ENCODE data around the gene LBP.
"Not testable (repeated sequence)": the region's sequence is repeated elsewhere in the genome, so short reads cannot be mapped to it uniquely, and the experiment has no call there.

Gene LBP

DNA sequence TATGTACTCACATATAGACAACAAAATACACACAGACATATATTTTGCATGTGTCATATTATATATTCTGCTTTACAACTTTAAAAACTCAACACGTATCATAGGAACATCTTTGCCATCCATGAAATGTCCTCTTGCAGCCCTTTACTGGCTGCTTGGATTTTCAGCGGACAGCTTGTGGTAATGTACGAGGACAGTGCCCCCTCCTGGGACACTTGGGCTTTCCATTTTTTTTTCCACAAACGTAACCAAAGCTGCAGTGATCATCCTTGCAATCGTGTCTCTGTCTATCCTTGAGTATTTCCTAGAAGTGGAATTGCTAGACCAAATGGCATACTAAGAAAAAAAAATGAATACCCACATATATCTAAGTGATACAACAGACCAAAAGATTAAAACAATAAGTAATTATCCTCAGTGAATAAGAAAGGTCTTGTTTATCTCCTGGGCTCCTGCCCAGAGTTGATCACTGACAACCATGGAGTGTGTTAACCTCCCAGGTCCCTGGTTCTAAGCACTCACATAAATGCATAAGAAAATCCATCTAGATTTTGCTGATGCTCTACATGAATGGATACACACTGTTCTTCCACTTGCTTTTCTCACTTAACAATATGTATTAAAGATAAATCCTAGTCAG is 24.2 kb upstream of the LBP start:
- DNase-seq = no peak

DNA sequence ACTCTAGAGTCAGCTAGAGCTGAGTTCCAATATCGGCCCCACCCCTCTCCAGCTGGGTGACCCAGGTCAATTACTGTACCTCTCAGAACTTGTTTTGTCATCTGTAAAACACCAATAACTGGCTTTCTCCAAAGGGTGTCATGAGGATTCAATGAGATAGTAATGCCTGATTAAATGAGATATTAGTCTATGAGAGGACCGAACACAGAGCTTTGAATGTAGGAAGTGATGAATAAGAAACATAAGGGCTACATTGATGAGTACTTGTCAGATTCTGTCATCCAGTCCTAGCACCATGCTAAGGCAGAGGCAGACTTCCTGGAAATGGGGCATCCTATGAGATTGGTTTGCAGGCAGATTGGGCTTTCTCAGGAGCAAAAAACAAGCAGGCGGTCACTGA is 22.1 kb upstream of the LBP start:
- no peak for DNase-seq

DNA sequence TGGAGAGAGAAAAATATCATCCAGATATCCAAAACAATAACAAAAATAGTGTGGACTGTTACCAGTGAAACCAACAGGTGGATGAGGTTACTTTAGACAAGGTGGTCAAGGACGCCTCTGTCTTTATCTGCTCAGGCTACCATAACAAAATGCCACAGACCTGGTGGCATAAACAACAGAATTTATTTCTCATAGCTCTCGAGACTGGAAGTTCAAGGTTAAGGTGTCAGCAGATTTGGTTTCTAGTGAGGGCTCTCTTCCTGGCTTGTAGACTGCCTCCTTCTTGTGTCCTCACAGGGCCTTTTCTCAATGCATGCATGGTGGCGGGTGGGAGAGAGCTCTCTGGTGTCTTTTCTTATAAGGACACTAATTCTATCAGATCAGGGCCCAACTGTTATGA is 21.1 kb upstream of the LBP start:
- no peak for DNase-seq

DNA sequence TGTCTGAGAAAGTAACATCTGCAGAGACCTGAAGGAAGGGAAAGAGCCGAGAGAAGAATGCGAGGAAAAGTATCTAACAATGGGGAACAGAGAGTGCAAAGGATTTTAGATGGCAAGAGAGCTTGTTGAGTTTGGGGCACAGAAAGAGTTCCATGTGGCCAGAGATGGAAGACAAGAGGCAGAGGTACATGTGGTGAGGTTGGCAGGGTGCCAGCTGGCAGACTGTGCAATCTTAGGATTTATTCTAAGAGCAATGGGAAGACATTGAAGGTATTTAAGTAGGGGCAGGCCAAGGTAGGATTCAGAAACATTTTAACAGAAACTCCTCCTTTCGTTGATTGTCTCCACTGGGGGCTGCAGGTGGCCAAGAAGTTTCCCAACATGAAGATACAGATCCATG is 20.4 kb upstream of the LBP start:
- DNase-seq = no peak

DNA sequence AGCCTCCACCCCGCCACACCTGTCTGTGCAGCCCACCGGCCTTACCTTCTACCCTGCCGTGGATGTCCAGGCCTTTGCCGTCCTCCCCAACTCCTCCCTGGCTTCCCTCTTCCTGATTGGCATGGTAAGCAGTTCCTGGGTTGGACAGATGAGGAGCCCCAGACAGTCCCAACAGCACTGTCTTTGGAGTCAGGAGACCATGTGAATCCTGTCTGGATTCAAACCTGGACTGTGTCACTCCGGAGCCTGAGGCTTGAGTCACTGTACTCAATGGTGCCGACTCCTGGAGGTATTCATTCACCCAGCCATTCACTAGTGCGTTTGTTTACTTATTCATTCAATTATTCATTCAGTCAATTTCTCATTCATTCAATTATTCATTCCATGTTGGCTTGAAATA is 20.0 kb upstream of the LBP start:
- no peak for DNase-seq

DNA sequence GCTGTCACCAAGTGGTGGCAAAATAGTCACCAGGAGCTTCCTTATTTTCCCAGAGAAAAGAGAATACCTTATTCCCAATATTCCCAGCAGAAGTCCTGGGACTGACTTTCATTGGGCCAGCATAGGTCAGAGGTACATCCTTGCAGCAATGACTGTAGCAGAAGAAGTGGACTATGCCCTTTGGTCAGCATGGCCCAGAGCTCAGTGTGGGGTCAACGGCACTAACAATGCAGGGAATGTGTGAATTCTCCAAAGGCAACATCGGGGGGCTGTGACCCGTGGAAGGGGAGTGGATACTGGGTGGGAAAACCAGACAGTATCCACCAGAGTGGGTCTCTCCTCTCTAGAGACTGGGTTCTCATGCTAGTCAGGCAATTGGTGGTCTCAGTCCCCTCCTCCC is 15.6 kb upstream of the LBP start:
- no peak for DNase-seq

DNA sequence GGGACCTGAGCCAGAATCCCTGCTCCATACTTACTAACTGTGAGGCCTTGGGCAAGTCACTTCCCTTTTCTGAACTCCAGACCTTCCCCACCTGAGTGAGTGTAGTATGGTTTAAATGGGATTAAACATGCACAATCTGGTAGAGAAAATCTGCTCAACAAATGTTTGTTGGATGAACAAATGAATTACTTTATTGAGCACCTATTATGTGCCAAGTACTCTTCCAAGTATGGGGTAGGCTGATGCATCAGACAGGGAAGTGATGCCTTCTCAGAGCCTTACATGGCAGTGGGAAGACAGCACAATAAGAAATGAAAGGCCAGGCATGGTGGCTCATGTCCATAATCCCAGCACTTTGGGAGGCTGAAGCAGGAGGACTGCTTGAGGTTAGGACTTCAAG is 15.0 kb upstream of the LBP start:
- no peak for DNase-seq

DNA sequence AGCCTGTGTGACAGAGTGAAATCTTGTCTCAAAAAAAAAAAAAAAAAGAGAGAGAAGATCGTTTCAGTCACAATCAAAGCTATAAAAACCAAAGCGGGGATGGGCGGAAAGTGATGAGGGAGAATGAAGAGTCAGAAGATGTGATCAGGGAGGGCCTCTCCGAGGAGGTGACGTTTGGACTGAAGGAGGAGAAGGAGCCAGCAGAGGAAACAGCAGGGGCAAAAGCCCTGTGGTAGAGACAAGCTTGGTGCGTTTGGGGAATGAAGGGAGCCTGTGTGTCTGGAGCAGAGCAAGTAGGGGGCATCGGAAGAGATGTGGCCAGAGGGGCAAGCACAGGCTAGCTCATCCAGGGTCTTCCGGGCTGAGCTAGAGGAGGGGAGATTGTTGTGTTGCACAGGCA is 14.5 kb upstream of the LBP start:
- DNase-seq = no peak

DNA sequence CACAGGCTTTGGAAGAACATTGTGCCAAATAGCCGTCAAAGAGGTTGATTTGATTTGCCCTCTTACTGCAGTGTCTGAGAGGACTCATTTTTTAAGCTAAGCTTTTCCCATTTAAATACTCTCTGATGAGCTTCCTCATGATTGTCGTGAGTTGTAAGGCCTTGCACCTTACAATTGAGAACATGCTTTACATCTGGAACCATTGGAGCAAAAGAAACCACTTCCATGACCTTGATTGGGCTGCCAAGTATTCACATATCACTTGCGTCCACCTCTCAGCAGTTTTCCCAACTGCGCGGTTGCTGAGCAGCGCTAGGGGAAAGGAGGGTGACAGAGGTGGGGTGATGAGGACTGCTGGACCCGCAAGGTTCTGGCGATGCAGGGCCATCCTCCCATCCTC is 12.3 kb upstream of the LBP start:
- no peak for DNase-seq

DNA sequence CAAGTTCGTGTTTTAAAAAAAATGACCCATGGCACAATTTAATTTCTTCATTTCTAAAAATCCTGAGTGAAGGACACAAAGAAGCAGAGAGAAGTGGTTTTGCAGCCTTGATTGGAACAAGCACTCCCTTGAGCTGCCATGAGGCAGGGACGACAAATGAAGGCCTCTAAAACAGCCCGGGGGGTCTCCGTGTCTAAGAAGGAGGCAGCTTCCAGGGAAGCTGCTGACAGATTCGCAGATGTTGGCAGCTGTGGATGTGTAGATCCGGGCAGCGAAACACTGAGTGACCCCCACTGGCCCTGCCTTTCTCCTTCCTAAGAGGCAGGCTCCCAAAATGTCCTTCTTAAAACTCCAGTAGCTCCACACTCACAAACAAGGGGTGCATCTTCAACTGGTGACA is 9.6 kb upstream of the LBP start:
- DNase-seq = no peak

DNA sequence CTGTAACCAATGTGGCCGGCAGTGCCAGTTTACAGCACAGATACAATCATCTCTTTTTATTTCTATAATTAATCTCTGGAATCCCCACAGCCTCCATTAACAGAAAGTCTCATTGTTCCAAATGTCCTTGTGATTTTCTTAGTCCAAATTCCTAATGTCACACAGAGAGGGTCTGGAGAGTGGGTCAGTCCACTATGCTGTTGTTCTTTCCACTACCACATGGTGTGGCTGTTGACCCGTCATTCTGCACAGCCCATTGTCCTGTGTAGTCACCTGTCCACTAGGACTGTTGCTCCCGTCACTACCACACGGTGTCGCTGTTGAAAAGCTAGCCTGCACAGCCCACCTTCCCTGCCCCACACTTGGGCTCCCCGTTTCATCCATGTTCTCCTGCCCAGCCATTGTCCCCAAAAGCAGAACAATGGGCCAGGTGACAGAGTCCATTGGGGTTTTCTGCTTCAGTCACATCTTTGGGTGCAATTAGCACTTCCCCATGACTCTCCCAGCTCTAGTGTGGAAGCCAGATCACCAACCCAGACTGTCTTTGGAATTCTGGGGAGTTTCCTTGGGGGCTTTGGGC is 8.6 kb upstream of the LBP start:
- no peak for DNase-seq

DNA sequence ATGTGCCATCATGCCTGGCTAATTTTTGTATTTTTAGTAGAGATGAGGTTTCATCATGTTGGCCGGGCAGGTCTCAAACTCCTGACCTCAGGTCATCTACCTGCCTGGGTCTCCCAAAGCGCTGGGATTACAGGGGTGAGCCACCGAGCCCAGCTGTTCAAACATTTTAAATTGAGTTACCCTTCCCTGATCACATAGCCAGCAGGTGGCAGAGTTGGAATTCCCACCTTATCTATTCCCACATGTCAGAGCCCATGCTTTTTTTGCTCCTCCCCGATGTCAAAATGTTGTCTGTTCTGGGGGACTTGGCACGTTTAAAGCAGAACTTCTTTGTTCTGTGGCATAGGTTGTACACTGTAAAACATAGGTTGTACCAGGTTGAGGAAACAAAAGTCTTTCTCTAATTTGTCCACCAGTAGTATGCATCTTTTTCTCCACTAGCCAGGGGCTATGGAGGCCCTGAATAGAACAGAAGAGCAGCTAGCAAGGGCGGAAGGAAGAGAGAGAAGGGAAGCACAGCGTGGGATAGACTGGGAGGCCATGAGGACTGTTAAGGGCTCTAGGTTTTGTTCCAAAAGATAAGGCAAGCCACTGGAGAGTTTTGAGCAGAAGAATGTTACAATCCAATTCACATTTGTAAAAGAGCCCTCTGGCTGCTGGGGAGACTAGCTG is 7.3 kb upstream of the LBP start:
- no peak for DNase-seq

DNA sequence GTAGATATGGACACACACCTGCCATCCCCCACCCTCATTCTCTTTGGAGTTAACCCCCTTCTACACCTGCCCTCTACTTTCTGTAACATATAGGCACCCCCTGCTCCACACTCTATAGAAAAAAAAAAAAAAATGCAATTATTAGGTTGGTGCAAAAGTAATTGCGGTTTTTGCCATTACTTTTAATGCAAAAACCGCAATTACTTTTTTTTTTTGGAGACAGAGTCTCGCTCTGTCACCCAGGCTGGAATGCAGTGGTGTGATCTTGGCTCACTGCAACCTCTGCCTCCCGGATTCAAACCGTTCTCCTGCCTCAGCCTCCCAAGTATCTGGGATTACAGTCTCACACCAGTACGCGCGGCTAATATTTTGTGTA is 6.8 kb upstream of the LBP start:
- not testable (repeated sequence) for DNase-seq

DNA sequence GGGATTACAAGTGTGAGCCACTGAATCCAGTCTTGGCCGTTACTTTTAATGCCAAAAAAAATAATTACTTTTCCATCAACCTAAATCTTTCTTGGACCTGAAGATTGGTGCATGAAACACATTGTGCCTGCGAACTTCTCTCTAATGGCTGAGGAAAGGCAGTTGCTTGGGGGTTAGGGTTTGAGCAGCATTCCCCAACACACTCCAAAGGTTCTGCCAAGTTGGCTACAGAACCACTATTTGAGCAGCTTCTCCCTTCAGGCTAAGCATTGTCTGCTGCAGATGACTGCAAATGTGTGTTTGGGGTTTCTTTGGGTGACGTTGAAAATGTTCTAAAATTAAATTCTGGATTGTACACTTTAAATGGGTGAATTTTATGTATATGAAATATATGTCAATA is 6.3 kb upstream of the LBP start:
- no peak for DNase-seq

DNA sequence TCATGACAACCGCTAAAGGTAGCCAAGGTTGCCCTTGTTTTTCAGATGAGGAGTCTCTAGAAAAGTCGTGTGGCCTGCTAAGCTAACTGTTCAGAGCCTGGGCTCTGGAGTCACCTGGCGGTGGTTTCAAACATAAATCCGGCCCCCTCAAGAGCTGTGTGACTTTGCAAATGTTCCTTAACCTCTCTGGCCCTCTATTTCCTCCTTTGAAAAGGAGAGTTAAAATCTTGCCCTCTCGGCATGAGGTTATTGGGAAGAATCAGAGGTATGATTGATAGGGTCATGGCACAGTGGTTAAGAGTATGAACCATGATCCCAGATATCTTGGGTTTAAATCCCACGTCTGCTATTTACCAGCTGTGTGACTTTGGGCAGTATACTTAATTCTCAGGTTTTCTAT is 5.6 kb upstream of the LBP start:
- no peak for DNase-seq

DNA sequence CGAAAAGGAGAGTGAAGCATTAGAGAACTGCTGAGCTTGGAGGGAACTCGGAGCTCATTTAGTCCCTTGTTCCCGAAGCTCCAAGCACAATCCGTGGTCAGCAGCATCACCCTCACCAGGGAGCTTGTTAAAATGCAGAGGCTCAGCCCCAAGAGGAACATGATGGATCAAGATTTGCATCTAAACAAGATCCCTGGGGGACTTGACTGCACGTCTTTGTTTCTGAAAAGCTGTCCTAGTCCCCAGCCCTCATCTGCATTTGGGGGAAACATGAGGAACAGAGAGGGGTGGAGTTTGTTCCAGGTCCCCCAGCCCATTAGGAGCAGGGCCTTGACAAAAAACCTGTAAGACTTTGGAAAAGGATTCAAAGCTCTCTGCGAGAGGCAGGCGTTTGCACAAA is 4.1 kb upstream of the LBP start:
- no peak for DNase-seq

DNA sequence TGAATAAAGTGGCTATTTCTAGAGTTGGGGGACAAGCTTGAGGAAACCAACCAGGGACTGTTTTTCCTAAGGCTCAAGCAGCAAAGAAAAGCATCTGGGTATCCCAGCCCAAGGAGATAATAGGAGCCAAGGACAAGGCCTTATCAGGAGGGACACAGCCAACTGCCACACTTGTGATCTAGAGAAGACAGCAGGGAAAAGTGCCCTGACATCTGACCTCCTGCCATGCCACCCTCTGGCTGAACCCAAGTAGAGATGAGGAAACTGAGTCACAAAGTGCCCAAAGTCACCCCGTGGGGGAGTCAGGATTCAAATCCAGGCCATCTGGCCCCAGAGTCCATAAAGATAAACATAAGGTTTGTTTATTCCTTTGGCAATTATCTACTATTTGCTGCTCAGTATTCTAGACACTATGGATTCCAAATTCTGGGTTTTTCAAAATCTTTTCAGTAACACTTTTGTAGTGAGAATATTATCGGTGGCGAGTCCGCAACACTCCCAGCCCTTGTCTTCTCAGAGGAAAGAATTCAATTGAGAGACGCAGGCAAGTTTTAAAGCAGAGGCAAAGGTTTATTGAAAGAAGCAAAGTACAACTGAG is 3.5 kb upstream of the LBP start:
- no peak for DNase-seq

DNA sequence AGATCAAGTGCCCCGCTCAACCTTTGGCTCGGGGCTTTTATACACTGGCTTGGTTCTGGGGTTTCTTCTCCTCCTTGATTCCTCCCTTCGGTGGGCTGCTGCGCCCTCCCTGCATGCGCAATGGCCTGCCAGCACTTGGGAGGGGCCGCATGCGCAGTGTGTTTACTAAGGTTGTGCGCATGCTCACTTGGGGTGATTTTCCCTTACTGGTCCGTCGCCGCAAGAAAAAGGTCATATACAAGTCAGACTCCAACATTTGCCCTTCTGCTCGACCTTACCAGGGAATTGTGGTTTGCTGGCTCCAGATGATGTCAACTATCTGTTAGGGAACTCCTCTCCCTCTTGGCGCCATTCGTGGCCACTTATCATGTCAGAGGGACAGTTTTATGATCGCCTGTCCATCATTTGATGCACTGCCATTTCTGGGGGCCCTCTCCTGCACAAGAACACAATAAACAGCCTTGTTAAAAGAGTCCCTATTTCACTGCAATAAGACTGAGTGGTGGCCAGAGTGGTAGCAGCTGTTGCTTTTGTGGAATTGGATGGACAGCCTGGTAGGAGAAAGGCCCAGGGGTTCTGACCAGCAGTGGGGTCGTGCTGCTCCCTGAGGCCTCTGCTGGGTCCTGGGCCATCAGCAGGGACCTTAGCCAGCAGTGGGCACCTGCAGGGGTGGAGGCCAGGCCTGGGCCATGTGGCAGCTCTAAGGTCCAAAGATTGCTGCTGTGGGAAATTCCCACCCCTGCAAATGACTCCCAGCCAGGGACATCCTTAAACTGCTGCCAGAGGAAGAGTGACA is 2.8 kb upstream of the LBP start:
- no peak for DNase-seq

DNA sequence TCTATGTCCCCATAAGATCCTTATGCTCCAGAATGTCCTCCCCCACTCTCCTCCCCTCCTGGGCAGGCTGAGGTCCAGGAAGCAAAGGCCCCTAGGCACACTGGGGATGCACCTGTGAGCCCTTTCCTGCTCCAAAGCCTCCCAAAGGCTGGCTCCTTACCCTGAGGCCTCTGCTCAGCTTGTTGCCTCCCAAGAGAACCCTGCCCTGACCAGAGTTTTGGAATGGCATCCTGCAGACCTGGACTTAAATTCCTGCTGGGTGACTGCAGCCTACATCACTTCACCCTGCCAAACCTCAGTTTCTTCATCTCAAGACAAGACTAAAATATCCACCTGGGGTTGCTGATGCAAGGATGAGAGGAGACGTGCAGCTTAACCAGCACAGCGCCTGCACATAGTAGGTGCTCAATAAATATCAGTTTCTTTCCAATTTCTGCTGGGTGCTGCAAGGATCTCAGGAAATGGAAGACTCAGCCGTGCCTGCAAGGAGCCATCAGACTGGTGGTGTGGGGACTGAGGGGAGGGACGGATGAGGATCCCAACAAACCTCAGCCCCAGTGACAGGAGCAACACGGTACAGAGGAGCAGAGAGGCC is 2.1 kb upstream of the LBP start:
- DNase-seq = no peak

DNA sequence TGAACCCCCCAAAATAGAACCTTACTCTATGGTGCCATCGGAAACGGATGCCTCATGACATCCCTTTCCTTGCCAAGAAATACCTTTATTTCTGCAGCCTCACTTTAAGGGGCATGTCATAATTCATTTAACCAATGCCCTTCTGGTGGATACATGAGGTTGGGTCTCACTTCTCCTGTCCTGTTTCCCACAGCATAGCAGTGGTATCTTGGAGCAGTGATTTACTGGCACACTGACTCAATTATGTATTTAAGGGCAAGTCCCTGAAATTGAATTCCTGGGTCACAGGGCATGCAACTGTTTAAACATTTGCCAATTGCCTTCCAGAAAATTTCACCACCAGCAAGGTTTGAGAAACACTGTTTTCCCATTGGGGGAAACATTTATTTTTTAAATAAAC is 639 bp upstream of the LBP start:
- DNase-seq = no peak

DNA sequence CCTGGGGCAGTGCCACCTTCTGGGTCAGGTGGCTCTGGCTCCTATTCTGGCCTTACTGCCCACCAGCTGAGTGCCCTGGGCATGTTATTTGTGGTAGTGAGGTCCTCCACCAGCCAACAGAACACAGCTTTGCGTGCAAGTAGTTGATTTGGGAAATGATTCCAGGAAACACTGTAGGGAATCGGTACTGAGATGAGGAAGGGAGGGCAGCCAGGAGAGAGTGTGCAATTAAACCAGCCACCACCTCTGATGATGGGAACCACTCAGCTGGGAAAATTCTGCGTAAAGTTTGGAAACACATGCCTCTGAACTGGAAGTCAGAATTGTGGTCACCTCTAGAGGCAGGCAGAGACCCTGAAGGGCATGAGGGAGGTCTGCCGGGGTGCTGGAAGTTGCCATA is 459 bp downstream of the LBP start:
- DNase-seq = no peak

DNA sequence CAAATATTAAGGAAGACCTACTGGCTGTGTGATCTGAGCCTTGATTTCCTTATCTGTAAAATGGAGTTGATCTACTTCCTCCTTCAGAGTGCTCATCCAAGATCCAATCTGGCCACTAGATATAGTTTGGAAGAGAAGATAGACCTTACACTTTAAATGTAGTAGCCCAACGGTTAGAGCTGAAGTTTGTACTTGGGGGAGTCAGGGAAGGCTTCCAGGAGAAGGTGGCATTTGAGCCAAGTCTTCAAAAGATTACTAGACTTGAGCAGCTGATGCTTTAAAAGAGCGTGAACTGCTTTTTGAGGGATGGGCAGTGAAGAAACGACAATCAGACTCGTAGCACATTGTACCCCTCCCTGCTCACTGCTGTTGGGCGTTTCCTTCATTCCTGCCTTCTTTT is 3.6 kb downstream of the LBP start:
- no peak for DNase-seq
